A673 (cell line): ENCODE results near the gene SHE. TPM values are rescaled to one million over a fixed set of nuclear protein-coding genes. Genes with fewer than 3 reads are reported as not detected.

Source experiments
- BruUV-seq: library from RNA; stranded (reverse); fragments of 400-500 nt; replicated peaks from 2 replicates; lab custom pipeline; 2021; lab: Mats Ljungman, UMichigan
- CTCF ChIA-PET: fragments of 300-600 bp; sonication (Branson Sonifier 250); formaldehyde crosslinking; loops from one replicate; lab custom pipeline; 2022; ENCODE audit warnings: antibody characterized with exemption; lab: Charles Lee
- POLR2A ChIA-PET: fragments of 300-600 bp; sonication (Branson Sonifier 250); formaldehyde crosslinking; loops from one replicate; lab custom pipeline; 2022; ENCODE audit warnings: antibody characterized with exemption; ENCODE audit not compliant: low non-redundant PET; lab: Charles Lee
- DNase-seq: peaks from one replicate; pipeline ENCODE4 v3.0.0-alpha.2; 2015; ENCODE audit warnings: low spot score
- H3K27ac ChIP-seq: fragments of 200-600 bp; sonication (generic); 2 replicates; pipeline ENCODE4 v1.5.1; 2016; ENCODE audit warnings: mixed run types, low read depth, mild to moderate bottlenecking, mixed read lengths, antibody characterized with exemption, low read length; ENCODE audit not compliant: poor library complexity, severe bottlenecking
- H3K27me3 ChIP-seq: fragments of 200-600 bp; sonication (generic); replicated peaks from 2 replicates; pipeline ENCODE4 v1.6.1; 2017; ENCODE audit warnings: mixed run types, low read depth, mild to moderate bottlenecking, mixed read lengths, antibody characterized with exemption, low read length; ENCODE audit not compliant: insufficient read depth, poor library complexity
- H3K36me3 ChIP-seq: fragments of 200-600 bp; sonication (generic); 2 replicates; pipeline ENCODE4 v1.6.1; 2016; ENCODE audit warnings: mixed run types, mild to moderate bottlenecking, mixed read lengths, antibody characterized with exemption, low read length; ENCODE audit not compliant: insufficient read depth, poor library complexity, severe bottlenecking
- H3K4me1 ChIP-seq: fragments of 200-600 bp; sonication (generic); 2 replicates; pipeline ENCODE4 v1.6.1; 2017; ENCODE audit warnings: mixed run types, mild to moderate bottlenecking, mixed read lengths, antibody characterized with exemption, low read length; ENCODE audit not compliant: insufficient read depth, poor library complexity, severe bottlenecking
- H3K4me3 ChIP-seq: fragments of 200-600 bp; sonication (generic); 2 replicates; pipeline ENCODE4 v1.5.1; 2016; ENCODE audit warnings: low read depth, mixed run types, mild to moderate bottlenecking, mixed read lengths, low read length; ENCODE audit not compliant: poor library complexity, severe bottlenecking
- H3K9me3 ChIP-seq: fragments of 200-600 bp; sonication (generic); 2 replicates; pipeline ENCODE4 v1.6.1; 2016; ENCODE audit warnings: mixed run types, low read depth, mild to moderate bottlenecking, mixed read lengths, antibody characterized with exemption, low read length; ENCODE audit not compliant: poor library complexity, severe bottlenecking
- EZH2 ChIP-seq: fragments of 200-600 bp; sonication (generic); IDR thresholded peaks from 2 replicates; pipeline ENCODE4 v1.6.1; 2017; ENCODE audit warnings: borderline replicate concordance, low read depth, mild to moderate bottlenecking, mixed read lengths, antibody characterized with exemption, low read length; ENCODE audit not compliant: poor library complexity, severe bottlenecking
- intact Hi-C: fragments of 100-400 bp; cut with micrococcal nuclease; formaldehyde crosslinking; loops from one replicate; pipeline ENCODE4 v1.10.0; 2022; ENCODE audit not compliant: unreplicated experiment
- total RNA-seq: library from RNA; stranded (reverse); gene quantifications from 2 replicates; pipeline ENCODE4 v1.2.3, GENCODE V29; 2021
- TF ChIP-seq, protein P1 (sequence below): fragments of 300-800, 200-600 bp; sonication (generic); conservative IDR thresholded peaks from 2 replicates; pipeline ENCODE4 v1.5.1; 2017; ENCODE audit warnings: low read depth, mild to moderate bottlenecking, antibody characterized with exemption, low read length, moderate library complexity, mixed read lengths

SHE gene
- total RNA-seq, 1 experiment from 2014 or later = 0.04 TPM

- TF ChIP-seq, protein P1, sequence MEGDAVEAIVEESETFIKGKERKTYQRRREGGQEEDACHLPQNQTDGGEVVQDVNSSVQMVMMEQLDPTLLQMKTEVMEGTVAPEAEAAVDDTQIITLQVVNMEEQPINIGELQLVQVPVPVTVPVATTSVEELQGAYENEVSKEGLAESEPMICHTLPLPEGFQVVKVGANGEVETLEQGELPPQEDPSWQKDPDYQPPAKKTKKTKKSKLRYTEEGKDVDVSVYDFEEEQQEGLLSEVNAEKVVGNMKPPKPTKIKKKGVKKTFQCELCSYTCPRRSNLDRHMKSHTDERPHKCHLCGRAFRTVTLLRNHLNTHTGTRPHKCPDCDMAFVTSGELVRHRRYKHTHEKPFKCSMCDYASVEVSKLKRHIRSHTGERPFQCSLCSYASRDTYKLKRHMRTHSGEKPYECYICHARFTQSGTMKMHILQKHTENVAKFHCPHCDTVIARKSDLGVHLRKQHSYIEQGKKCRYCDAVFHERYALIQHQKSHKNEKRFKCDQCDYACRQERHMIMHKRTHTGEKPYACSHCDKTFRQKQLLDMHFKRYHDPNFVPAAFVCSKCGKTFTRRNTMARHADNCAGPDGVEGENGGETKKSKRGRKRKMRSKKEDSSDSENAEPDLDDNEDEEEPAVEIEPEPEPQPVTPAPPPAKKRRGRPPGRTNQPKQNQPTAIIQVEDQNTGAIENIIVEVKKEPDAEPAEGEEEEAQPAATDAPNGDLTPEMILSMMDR = no peak
- TF ChIP-seq EZH2 = no peak
- no peak overlapping the region for H3K27ac ChIP-seq
- CTCF ChIA-PET = no interaction called here
- intact Hi-C loops = no loop called here
- no TSS peak for BruUV-seq
- H3K27me3 ChIP-seq = no peaks in the 10 kb centered on the region
- no peak overlapping the region for H3K4me3 ChIP-seq
- no peak for DNase-seq
- peaks cover 5% of the 10 kb centered on the region for H3K4me1 ChIP-seq
- H3K36me3 ChIP-seq = no peaks in the 10 kb centered on the region
- no peaks in the 10 kb centered on the region for H3K9me3 ChIP-seq
- POLR2A ChIA-PET = no interaction called here
These were observed 49.1 kb downstream of the SHE start for GRCh38 chr1:154453161-154453560.

GRCh38 chr1:154448331-154448811 is 53.8 kb downstream of the SHE start:
- DNase-seq = peak; percentile 79
- intact Hi-C loops = no loop called here
- peaks cover 9% of the 10 kb centered on the region for H3K4me1 ChIP-seq
- TF ChIP-seq EZH2 = no peak
- POLR2A ChIA-PET = interaction anchor here (0.5 kb wide), 1 partner anchor 10 kb away, joined by 7 read pairs; no protein-coding TSS in a partner anchor
- no peak overlapping the region for H3K4me3 ChIP-seq
- H3K9me3 ChIP-seq = no peaks in the 10 kb centered on the region
- H3K27ac ChIP-seq = no peak overlapping the region
- H3K36me3 ChIP-seq = no peaks in the 10 kb centered on the region
- no TSS peak for BruUV-seq
- CTCF ChIA-PET = no interaction called here
- H3K27me3 ChIP-seq = no peaks in the 10 kb centered on the region

DNA sequence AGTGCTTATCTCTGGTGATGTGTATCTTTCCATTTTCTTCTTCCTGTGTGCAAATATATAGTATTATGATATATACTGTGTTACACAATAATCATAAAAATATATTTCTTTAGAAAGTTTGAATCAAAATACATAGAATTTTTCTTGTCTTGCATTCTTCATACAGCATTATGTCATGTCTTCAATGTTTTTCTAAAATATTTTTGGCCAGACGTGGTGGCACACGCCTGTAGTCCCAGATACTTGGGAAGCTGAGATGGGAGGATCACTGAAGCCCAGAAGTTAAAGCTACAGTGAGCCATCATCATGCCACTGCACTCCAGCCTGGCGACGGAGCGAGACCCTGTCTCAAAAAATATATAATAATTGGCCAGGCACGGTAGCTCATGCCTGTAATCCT is 55.4 kb downstream of the SHE start:
- POLR2A ChIA-PET = no interaction called here
- TF ChIP-seq EZH2 = no peak
- TF ChIP-seq, protein P1 = no peak
- Histone ChIP-seq H3K27me3 (no peaks in the 10 kb centered on the region), H3K36me3 (no peaks in the 10 kb centered on the region), H3K4me1 (peaks cover 9% of the 10 kb centered on the region), H3K9me3 (no peaks in the 10 kb centered on the region), H3K27ac (no peak overlapping the region), H3K4me3 (no peak overlapping the region)
- no TSS peak for BruUV-seq
- CTCF ChIA-PET = no interaction called here
- no peak for DNase-seq
- intact Hi-C loops = no loop called here

- no peak overlapping the region for H3K4me3 ChIP-seq
- ChIA-PET POLR2A (no interaction called here), CTCF (no interaction called here)
- TF ChIP-seq EZH2 = no peak
- TF ChIP-seq, protein P1 = no peak
- no peaks in the 10 kb centered on the region for H3K9me3 ChIP-seq
- no peaks in the 10 kb centered on the region for H3K27me3 ChIP-seq
- BruUV-seq = no TSS peak
- DNase-seq = no peak
- peaks cover 9% of the 10 kb centered on the region for H3K4me1 ChIP-seq
- no peaks in the 10 kb centered on the region for H3K36me3 ChIP-seq
- intact Hi-C loops = no loop called here
- H3K27ac ChIP-seq = no peak overlapping the region
These were observed 55.9 kb downstream of the SHE start for GRCh38 chr1:154446292-154446691.
